MM.1S (cell line): Measurements from ENCODE around the gene ANKH.

Experiments
- DNase-seq: peaks from one replicate; pipeline ENCODE4 v3.0.0-alpha.2; 2015
- H2AFZ ChIP-seq: fragments of 300-600 bp; sonication (generic); 2 replicates; pipeline ENCODE4 v1.6.0; 2016; ENCODE audit warnings: antibody characterized with exemption, low read length
- H3F3A ChIP-seq: fragments of 300-600 bp; sonication (generic); 2 replicates; pipeline ENCODE4 v1.6.1; 2016; ENCODE audit warnings: mild to moderate bottlenecking, antibody characterized with exemption, low read length, moderate library complexity, mixed read lengths; ENCODE audit not compliant: insufficient read depth
- H3K27ac ChIP-seq: fragments of 300-600 bp; sonication (generic); 2 replicates; pipeline ENCODE4 v1.5.1; 2016; ENCODE audit warnings: mild to moderate bottlenecking, low read length
- H3K27me3 ChIP-seq: fragments of 300-600 bp; sonication (generic); replicated peaks from 2 replicates; pipeline ENCODE4 v1.6.0; 2016; ENCODE audit warnings: low read length; ENCODE audit not compliant: insufficient read depth
- H3K36me3 ChIP-seq: fragments of 300-600 bp; sonication (generic); replicated peaks from 2 replicates; pipeline ENCODE4 v1.6.1; 2016; ENCODE audit warnings: mild to moderate bottlenecking, low read length, mixed read lengths; ENCODE audit not compliant: insufficient read depth
- H3K4me1 ChIP-seq: fragments of 300-600 bp; sonication (generic); 2 replicates; pipeline ENCODE4 v1.6.1; 2016; ENCODE audit warnings: low read length, mixed read lengths
- H3K4me2 ChIP-seq: fragments of 300-600 bp; sonication (generic); 2 replicates; pipeline ENCODE4 v1.6.0; 2016; ENCODE audit warnings: low read depth, low read length
- H3K4me3 ChIP-seq: fragments of 300-600 bp; sonication (generic); 2 replicates; pipeline ENCODE4 v1.5.1; 2016; ENCODE audit warnings: low read length, mixed read lengths
- H3K79me2 ChIP-seq: fragments of 300-600 bp; sonication (generic); 2 replicates; pipeline ENCODE4 v1.6.1; 2016; ENCODE audit warnings: mixed run types, low read length, mixed read lengths
- H3K9ac ChIP-seq: fragments of 300-600 bp; sonication (generic); 2 replicates; pipeline ENCODE4 v1.6.1; 2016; ENCODE audit warnings: low read length, mixed read lengths
- H3K9me2 ChIP-seq: fragments of 300-600 bp; sonication (generic); replicated peaks from 2 replicates; pipeline ENCODE4 v1.6.1; 2016; ENCODE audit warnings: mild to moderate bottlenecking, low read length, mixed read lengths; ENCODE audit not compliant: insufficient read depth
- H3K9me3 ChIP-seq: fragments of 300-600 bp; sonication (generic); replicated peaks from 2 replicates; pipeline ENCODE4 v1.6.1; 2016; ENCODE audit warnings: mild to moderate bottlenecking, low read length, mixed read lengths; ENCODE audit not compliant: insufficient read depth
- H4K20me1 ChIP-seq: fragments of 300-600 bp; sonication (generic); 2 replicates; pipeline ENCODE4 v1.6.1; 2016; ENCODE audit warnings: mild to moderate bottlenecking, low read length, moderate library complexity, mixed read lengths; ENCODE audit not compliant: insufficient read depth
- EZH2 ChIP-seq: fragments of 300-600 bp; sonication (generic); optimal IDR thresholded peaks from 2 replicates; pipeline ENCODE3; 2017; ENCODE audit warnings: low read depth, mild to moderate bottlenecking, antibody characterized with exemption, low read length, mixed read lengths
- EZH2phosphoT487 ChIP-seq: fragments of 300-600 bp; sonication (generic); IDR thresholded peaks from 2 replicates; pipeline ENCODE4 v1.6.1; 2018; ENCODE audit warnings: antibody characterized with exemption, low read length
- TF ChIP-seq, protein P1 (sequence below): fragments of 300-600 bp; sonication (generic); IDR thresholded peaks from 2 replicates; pipeline ENCODE4 v1.5.1; 2016; ENCODE audit warnings: antibody characterized with exemption, low read length, mixed read lengths

Gene ANKH

DNA sequence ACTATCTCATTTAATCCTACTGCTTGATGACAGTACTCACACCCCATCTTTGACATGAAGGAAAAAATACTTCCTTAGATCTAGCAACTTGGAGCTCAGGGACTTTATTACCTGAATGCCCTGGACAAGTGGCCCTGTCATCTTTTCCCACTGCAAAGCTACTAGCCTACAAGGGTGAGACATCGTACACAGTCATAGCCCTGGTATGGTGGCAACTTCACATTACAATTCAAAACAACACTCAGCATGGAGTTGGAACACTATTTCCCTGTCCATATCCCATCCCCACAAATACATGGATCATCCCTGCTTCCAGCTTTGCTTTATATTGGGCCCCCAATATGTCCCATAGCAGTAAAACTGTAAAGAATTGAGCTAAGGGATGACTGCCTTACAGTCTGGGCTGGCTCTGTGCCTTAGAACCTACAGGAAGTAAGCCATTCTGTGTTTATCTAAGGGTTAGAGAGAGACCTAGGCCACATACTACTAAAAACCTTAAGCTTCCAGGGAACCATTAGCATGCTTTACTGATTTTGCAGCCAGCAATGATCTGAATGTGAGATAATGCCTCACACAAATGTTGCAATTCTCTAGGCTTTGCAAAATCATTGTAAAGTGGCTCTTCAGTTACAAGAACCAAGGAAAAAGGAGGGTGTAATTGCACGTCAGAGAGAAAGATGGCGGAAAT lies 151.2 kb downstream of the ANKH start:
- H3K9me3 ChIP-seq = no peaks in the 10 kb centered on the region
- H2AFZ ChIP-seq = no peak overlapping the region
- no peaks in the 10 kb centered on the region for H3K79me2 ChIP-seq
- no peak for DNase-seq
- H3K27me3 ChIP-seq = no peaks in the 10 kb centered on the region
- H3F3A ChIP-seq = no peaks in the 10 kb centered on the region
- no peaks in the 10 kb centered on the region for H3K4me1 ChIP-seq
- H3K4me2 ChIP-seq = no peak overlapping the region
- TF ChIP-seq, protein P1, sequence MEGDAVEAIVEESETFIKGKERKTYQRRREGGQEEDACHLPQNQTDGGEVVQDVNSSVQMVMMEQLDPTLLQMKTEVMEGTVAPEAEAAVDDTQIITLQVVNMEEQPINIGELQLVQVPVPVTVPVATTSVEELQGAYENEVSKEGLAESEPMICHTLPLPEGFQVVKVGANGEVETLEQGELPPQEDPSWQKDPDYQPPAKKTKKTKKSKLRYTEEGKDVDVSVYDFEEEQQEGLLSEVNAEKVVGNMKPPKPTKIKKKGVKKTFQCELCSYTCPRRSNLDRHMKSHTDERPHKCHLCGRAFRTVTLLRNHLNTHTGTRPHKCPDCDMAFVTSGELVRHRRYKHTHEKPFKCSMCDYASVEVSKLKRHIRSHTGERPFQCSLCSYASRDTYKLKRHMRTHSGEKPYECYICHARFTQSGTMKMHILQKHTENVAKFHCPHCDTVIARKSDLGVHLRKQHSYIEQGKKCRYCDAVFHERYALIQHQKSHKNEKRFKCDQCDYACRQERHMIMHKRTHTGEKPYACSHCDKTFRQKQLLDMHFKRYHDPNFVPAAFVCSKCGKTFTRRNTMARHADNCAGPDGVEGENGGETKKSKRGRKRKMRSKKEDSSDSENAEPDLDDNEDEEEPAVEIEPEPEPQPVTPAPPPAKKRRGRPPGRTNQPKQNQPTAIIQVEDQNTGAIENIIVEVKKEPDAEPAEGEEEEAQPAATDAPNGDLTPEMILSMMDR = no peak
- TF ChIP-seq EZH2 = no peak
- no peak for TF ChIP-seq EZH2phosphoT487
- no peak overlapping the region for H3K27ac ChIP-seq
- H3K9ac ChIP-seq = no peak overlapping the region
- H4K20me1 ChIP-seq = no peaks in the 10 kb centered on the region
- no peak overlapping the region for H3K4me3 ChIP-seq
- no peaks in the 10 kb centered on the region for H3K36me3 ChIP-seq
- H3K9me2 ChIP-seq = no peaks in the 10 kb centered on the region

- Histone ChIP-seq H3K9ac (no peak overlapping the region), H3K27me3 (no peaks in the 10 kb centered on the region), H3K9me2 (no peaks in the 10 kb centered on the region), H3K4me1 (no peaks in the 10 kb centered on the region), H3K27ac (no peak overlapping the region), H3F3A (no peaks in the 10 kb centered on the region), H3K9me3 (no peaks in the 10 kb centered on the region), H4K20me1 (no peaks in the 10 kb centered on the region), H3K4me3 (no peak overlapping the region), H3K4me2 (no peak overlapping the region), H3K79me2 (no peaks in the 10 kb centered on the region), H3K36me3 (no peaks in the 10 kb centered on the region), H2AFZ (no peak overlapping the region)
- TF ChIP-seq EZH2 (no peak), EZH2phosphoT487 (no peak)
- TF ChIP-seq, protein P1 = no peak
- DNase-seq = no peak
Observed at GRCh38 chr5:14718778-14719177, 152.8 kb downstream of the ANKH start.

DNA sequence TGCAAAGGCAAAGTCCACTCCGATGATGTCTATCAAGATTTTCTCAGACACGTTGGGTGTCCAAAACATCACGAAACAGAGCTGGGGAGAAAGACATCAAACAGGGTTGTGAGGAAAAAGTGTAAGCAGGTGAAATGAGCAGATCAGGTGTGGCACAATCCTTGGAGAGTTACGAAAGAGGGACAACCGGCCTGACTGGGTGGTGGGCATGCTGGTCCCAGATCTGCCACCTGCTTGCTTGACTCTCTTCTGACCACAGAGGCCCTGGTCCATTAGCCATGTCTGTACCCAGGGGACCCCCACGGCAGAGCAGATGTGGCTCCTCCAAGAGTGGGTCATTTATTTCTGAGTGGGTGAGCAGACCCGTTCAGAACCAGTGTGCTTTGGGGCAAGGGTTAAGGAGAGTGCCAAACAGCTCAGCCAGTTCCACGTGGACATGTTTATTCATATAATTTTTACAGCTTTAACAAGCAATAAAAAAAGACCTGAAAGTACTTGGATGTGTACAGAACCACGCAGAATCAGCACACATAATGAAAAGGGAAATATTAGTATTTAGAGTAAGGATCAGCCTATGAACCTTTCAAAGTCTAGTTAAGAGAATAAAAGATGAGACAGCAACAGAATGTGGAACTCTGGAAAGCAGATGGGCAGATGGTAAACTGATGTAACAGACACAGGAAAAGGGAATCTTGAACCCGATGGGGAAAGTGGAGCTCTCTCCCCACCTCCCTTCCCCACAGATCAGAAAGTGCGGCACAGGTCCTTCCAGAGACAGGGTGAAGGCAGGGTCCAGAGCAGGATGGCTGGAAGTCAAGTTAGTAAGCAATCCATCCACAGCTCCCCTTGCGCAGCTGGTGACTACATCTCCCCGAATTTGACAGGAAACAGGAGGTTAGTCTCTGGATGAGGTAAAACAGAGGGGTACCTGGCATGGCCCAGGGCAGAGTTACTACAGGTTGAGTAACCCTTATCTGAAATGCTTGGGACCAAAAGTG lies 154.5 kb downstream of the ANKH start:
- H3K4me2 ChIP-seq = no peak overlapping the region
- no peaks in the 10 kb centered on the region for H3K79me2 ChIP-seq
- no peaks in the 10 kb centered on the region for H3K9me2 ChIP-seq
- H3K4me1 ChIP-seq = no peaks in the 10 kb centered on the region
- H3F3A ChIP-seq = no peaks in the 10 kb centered on the region
- no peaks in the 10 kb centered on the region for H3K27me3 ChIP-seq
- H4K20me1 ChIP-seq = no peaks in the 10 kb centered on the region
- no peak overlapping the region for H3K4me3 ChIP-seq
- H2AFZ ChIP-seq = no peak overlapping the region
- TF ChIP-seq EZH2phosphoT487 (no peak), EZH2 (no peak)
- TF ChIP-seq, protein P1 = no peak
- H3K36me3 ChIP-seq = no peaks in the 10 kb centered on the region; the same call in 1 of the 2 replicates
- no peak overlapping the region for H3K9ac ChIP-seq
- no peaks in the 10 kb centered on the region for H3K9me3 ChIP-seq
- H3K27ac ChIP-seq = no peak overlapping the region
- DNase-seq = no peak
